RWPE1 (cell line): Measurements from ENCODE around the gene POM121L2.

Source experiments
- CTCF ChIA-PET: fragments of 350-600 bp; sonication (Branson Sonifier 250); formaldehyde crosslinking; extraction: SDS; loops from one replicate; lab custom pipeline; 2021; lab: Yijun Ruan, JAX
- POLR2A ChIA-PET: fragments of 400-600 bp; formaldehyde crosslinking; extraction: SDS; loops from one replicate; lab custom pipeline; 2020; ENCODE audit warnings: antibody characterized with exemption; ENCODE audit not compliant: low non-redundant PET; lab: Yijun Ruan, JAX
- DNase-seq: peaks from one replicate; pipeline ENCODE4 v3.0.0; 2012; ENCODE audit warnings: low spot score
- H3K27ac ChIP-seq: fragments of 450-650 bp; 2 replicates; pipeline ENCODE4 v1.5.1; 2017
- CTCF ChIP-seq: fragments of 450-650 bp; conservative IDR thresholded peaks from 2 replicates; pipeline ENCODE4 v1.5.1; 2017; ENCODE audit warnings: low read depth, mild to moderate bottlenecking

POM121L2 gene

DNA sequence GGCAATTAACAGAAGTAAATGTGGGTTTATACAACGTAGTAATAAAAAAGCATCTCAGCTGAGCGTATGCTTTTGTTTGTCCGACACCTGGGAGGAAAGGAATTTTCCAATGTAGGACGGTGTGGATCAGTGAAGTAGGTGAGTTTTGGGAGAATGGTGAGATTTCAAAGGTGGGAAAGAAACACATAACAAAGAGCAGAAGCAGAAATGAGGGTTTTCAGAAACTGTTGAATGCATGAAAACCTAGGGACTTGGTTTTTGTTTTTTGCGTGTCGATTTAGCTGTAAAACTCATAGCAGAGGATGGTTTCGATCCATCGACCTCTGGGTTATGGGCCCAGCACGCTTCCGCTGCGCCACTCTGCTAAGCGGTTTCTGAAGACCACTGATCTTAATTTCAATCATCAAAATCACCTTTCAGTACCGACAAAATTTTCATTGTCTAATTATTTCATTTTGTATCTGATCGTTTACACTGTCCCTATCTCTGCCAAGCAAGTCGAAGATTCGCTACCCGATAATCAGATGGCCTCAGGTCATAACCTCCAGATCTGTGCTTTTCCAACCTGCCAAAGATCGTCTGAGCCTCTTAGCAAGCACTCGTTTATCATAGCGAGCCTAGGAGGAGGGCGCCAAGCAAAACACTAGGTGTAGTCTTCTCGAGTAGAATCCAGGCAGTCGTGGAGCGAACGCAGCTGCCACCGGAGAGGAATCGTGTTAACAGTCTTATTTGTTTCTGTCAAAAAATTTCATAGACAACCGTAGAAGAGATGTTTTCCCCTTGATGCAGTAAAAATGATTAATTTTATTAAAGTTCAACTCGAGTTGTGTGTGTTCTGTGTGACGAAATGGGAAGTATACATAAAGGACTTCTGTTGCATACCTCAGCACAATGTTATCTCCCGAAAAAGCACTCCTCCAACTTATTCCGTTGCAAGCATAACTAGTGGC lies 20.9 kb upstream of the POM121L2 start:
- ChIA-PET POLR2A (no interaction called here), CTCF (interaction anchor here (0.7 to 1.1 kb wide), 2 partner anchors 32 to 1493 kb away, joined by 3 to 4 read pairs; no protein-coding TSS in a partner anchor)

GRCh38 chr6:27327023-27327738 lies 15.1 kb upstream of the POM121L2 start:
- ChIA-PET CTCF (interaction anchor here (0.5 to 0.7 kb wide), 2 partner anchors 127 to 229 kb away, joined by 3 read pairs; no protein-coding TSS in a partner anchor), POLR2A (no interaction called here)
- DNase-seq, result no peak
- no peak overlapping the region for H3K27ac ChIP-seq
- no peak for TF ChIP-seq CTCF

More for the DNA sequence above, 20.9 kb upstream of the POM121L2 start:
- peak; percentile 76 for DNase-seq
- no peak overlapping the region for H3K27ac ChIP-seq
- TF ChIP-seq CTCF, result no peak

DNA sequence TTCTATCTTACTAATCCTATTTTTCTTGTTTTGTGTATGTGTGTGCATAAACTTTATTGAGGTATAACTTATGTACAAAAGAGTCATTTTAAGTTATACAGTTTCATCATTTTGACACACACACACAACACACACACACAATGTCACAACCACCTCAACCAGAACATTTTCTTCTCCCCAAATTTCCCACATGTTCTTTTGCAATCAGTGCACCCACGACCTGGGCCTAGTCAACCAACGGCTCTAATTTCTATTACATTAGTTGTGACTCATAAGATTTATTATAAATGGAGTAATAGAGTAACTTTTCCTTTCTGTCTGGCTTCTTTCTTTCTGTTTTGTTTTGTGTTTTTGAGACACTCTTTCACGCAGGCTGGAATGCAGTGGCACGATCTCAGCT lies 9.8 kb upstream of the POM121L2 start:
- no peak overlapping the region for H3K27ac ChIP-seq
- TF ChIP-seq CTCF, result no peak
- no peak for DNase-seq
- ChIA-PET POLR2A (no interaction called here), CTCF (no interaction called here)

DNA sequence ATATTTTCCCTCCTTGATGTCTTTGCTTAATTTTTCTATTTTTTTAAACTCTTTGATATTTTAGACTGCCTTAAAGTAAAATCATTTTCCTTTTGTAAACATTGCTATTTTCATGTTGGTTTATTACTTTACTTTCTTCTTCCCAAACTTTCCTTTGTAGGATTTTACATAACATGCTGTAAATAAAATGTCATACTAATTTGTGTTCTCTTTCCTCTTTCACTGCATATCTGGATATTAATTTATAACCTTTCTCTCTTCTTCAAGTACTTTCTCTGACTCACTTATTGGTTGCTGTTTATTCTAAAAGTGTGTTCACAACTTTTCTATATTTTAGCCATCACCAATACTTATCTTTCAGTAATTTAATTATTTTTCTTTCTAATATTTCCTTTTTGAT lies 9.3 kb upstream of the POM121L2 start:
- no peak overlapping the region for H3K27ac ChIP-seq
- no peak for TF ChIP-seq CTCF
- ChIA-PET POLR2A (no interaction called here), CTCF (no interaction called here)
- DNase-seq, result no peak

GRCh38 chr6:27318973-27319372 lies 6.9 kb upstream of the POM121L2 start:
- ChIA-PET CTCF (interaction anchor here (0.6 kb wide), 1 partner anchor 13 kb away, joined by 3 read pairs; no protein-coding TSS in a partner anchor), POLR2A (no interaction called here)
- H3K27ac ChIP-seq, result no peak overlapping the region
- TF ChIP-seq CTCF, result no peak
- no peak for DNase-seq

DNA sequence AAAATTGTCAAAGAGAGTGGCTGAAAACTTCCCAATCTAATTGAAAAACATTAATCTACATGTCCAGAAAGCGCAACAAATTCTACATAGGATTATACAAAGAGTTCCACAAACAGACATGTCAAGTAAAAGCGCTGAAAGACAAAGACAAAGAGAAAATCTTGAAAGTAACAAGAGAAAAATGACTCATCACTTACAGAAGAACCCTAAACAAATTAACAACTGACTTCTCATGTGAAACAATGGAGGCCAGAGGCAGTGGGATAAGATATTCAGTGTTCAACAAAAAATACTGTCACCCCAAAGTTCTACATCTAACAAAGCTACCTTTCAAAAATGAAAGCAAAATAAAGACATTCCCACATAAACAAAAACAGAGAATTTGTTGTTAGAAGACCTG lies 2.0 kb upstream of the POM121L2 start:
- no peak for TF ChIP-seq CTCF
- ChIA-PET CTCF (interaction anchor here (0.6 kb wide), 1 partner anchor 402 kb away, joined by 3 read pairs; no protein-coding TSS in a partner anchor), POLR2A (no interaction called here)
- DNase-seq, result no peak
- no peak overlapping the region for H3K27ac ChIP-seq
